Measurements from ENCODE around the gene PAX7.

- no peak for TF ChIP-seq CTCF (IDR thresholded peaks at IDR 0.05; ENCODE audit: insufficient read depth, low read length)
- TF ChIP-seq REST (IDR thresholded peaks at IDR 0.05; ENCODE audit: insufficient replicate concordance, low read depth): no peak
- TF ChIP-seq POLR2AphosphoS5 (IDR thresholded peaks at IDR 0.05; ENCODE audit: low read depth): no peak
Observed at GRCh38 chr1:18632783-18633421, 2.3 kb downstream of the PAX7 start.

Data from HL-60 (cell line).